Measurements from ENCODE around the gene USP21. TPM values are rescaled to one million over a fixed set of nuclear protein-coding genes. Genes with fewer than 3 reads are reported as not detected.

USP21 gene
- total and polyA plus RNA-seq, 2 of the 8 experiments (the other 6 are each of a cell fraction or from before 2014, with no cell fraction given): 23.9 to 36.3 TPM

DNA sequence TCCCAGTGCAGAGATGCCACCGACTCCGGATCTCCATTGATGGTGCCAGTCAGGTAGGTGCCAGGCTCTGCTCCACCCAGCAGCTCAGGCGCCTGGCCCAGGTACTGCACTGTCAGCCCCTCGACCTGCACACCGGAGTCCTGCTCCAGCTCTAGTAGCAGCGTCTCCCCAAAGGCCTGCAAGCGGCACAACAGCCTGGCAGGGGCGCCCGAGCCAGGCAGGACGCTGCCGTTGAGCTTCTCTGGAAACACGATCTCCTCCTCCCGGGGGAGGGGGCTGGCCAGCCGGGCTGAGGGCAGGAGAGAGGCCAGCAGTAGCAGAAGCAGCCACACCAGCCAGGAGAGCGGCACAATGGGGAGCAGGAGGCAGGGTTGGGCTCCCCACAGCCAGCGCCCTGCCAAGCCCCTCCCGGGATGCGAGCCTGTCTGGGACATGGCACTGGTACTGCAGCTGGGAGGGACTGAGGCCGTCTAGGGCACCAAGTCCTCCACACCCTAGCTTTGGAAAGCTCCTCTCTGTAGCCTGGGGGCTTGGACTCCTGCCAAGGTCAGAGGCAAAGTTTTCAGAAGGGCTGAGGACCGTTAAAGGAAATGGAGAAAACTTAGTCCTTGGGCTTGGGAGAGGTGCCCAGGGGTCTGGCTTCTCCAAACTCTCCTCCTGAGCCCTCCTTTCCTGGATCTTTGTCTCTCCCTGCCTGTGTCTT, 39.0 kb downstream of the USP21 start (continued):
- TF ChIP-seq BRCA1 (IDR thresholded peaks at IDR 0.05; ENCODE audit: low read depth, low read length) (no peak), RBBP5 (IDR thresholded peaks at IDR 0.05; ENCODE audit: borderline replicate concordance, low read depth, low read length) (0 out of 2 replicates have a peak, but pooled peaks have one; percentile 67), TAF1 (IDR thresholded peaks at IDR 0.05; ENCODE audit: low read depth, low read length) (peak; percentile 45), BCL11A (IDR thresholded peaks at IDR 0.05; ENCODE audit: low read depth in 2 of 2, low read length in 2 of 2) (no peak), SIN3A (conservative IDR thresholded peaks at IDR 0.05 in 1 of 2, IDR thresholded peaks at IDR 0.05 in 1 of 2; ENCODE audit: low read depth in 1 of 2, low read length in 2 of 2) (peak in 1 of 2 experiments; percentile 32; a peak in 1 of 4 replicates), TCF12 (IDR thresholded peaks at IDR 0.05; ENCODE audit: low read depth, low read length) (no peak), TBP (IDR thresholded peaks at IDR 0.05; ENCODE audit: low read depth, low read length) (peak; percentile 36; the same call in 1 of the 2 replicates), NANOG (IDR thresholded peaks at IDR 0.05; ENCODE audit: insufficient read depth, low read depth, low read length, poor library complexity, severe bottlenecking) (no peak), YY1 (IDR thresholded peaks at IDR 0.05; ENCODE audit: low read depth, low read length) (no peak), POLR2AphosphoS5 (IDR thresholded peaks at IDR 0.05; ENCODE audit: low read depth, low read length) (peak; percentile 34), TEAD4 (IDR thresholded peaks at IDR 0.05; ENCODE audit: low read depth, low read length) (no peak), RNF2 (IDR thresholded peaks at IDR 0.05; ENCODE audit: borderline replicate concordance, low read depth, low read length, missing control alignments, poor library complexity, severe bottlenecking) (no peak), CHD1 (IDR thresholded peaks at IDR 0.05; ENCODE audit: low read depth, low read length) (no peak), RAD21 (IDR thresholded peaks at IDR 0.05 in 1 of 2, conservative IDR thresholded peaks at IDR 0.05 in 1 of 2; ENCODE audit: low read depth in 2 of 2, low read length in 2 of 2) (peak; percentile 20 to 55; a peak in 3 of 4 replicates), SIX5 (IDR thresholded peaks at IDR 0.05; ENCODE audit: low read depth, low read length) (no peak)
